Measurements from ENCODE around the gene CNTNAP2. TPM values are rescaled to one million over a fixed set of nuclear protein-coding genes. Genes with fewer than 3 reads are reported as not detected.

The CNTNAP2 gene
- total and polyA plus RNA-seq, 8 donors: 0.09 to 1.1 (median 0.38) TPM

GRCh38 chr7:147081117-147081516, 964.5 kb downstream of the CNTNAP2 start:
- no peak for DNase-seq
- H3K27ac ChIP-seq: no peak overlapping the region
- H3K9me3 ChIP-seq: no peaks in the 10 kb centered on the region
- no peak overlapping the region for H3K4me3 ChIP-seq
- intact Hi-C loops (cut with DNase I): no loop called here
- ATAC-seq: no peak
- TF ChIP-seq, protein P1, sequence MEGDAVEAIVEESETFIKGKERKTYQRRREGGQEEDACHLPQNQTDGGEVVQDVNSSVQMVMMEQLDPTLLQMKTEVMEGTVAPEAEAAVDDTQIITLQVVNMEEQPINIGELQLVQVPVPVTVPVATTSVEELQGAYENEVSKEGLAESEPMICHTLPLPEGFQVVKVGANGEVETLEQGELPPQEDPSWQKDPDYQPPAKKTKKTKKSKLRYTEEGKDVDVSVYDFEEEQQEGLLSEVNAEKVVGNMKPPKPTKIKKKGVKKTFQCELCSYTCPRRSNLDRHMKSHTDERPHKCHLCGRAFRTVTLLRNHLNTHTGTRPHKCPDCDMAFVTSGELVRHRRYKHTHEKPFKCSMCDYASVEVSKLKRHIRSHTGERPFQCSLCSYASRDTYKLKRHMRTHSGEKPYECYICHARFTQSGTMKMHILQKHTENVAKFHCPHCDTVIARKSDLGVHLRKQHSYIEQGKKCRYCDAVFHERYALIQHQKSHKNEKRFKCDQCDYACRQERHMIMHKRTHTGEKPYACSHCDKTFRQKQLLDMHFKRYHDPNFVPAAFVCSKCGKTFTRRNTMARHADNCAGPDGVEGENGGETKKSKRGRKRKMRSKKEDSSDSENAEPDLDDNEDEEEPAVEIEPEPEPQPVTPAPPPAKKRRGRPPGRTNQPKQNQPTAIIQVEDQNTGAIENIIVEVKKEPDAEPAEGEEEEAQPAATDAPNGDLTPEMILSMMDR (IDR thresholded peaks at IDR 0.05): no peak
- H3K36me3 ChIP-seq: no peaks in the 10 kb centered on the region
- no peak for FAIRE-seq
- no peaks in the 10 kb centered on the region for H3K27me3 ChIP-seq
- H3K4me1 ChIP-seq: peaks cover 0 to 2% (median 0%) of the 10 kb centered on the region in 3 donors
- 92 to 96% methylated on average over 7 of the region's 7 CpGs for WGBS, 2 donors

- ATAC-seq (no peak), FAIRE-seq (no peak), DNase-seq (no peak)
- Histone ChIP-seq H3K9me3 (no peaks in the 10 kb centered on the region), H3K4me1 (no peaks in the 10 kb centered on the region), H3K36me3 (no peaks in the 10 kb centered on the region), H3K27ac (no peak overlapping the region), H3K27me3 (no peaks in the 10 kb centered on the region), H3K4me3 (no peak overlapping the region)
- 87 to 94% methylated on average over 4 of the region's 4 CpGs for WGBS, 2 donors
- intact Hi-C loops (cut with DNase I): no loop called here
- TF ChIP-seq, protein P1 (IDR thresholded peaks at IDR 0.05): no peak
These were observed 972.5 kb downstream of the CNTNAP2 start for GRCh38 chr7:147089051-147089461.

GRCh38 chr7:147089608-147090007, 973.0 kb downstream of the CNTNAP2 start:
- FAIRE-seq (no peak), ATAC-seq (no peak), DNase-seq (no peak)
- Histone ChIP-seq H3K27ac (no peak overlapping the region), H3K4me3 (no peak overlapping the region), H3K36me3 (no peaks in the 10 kb centered on the region), H3K9me3 (no peaks in the 10 kb centered on the region), H3K27me3 (no peaks in the 10 kb centered on the region), H3K4me1 (no peaks in the 10 kb centered on the region)
- 81 to 89% methylated on average over 1 of the region's 1 CpG for WGBS, 2 donors
- intact Hi-C loops (cut with DNase I): no loop called here
- TF ChIP-seq, protein P1 (IDR thresholded peaks at IDR 0.05): no peak

DNA sequence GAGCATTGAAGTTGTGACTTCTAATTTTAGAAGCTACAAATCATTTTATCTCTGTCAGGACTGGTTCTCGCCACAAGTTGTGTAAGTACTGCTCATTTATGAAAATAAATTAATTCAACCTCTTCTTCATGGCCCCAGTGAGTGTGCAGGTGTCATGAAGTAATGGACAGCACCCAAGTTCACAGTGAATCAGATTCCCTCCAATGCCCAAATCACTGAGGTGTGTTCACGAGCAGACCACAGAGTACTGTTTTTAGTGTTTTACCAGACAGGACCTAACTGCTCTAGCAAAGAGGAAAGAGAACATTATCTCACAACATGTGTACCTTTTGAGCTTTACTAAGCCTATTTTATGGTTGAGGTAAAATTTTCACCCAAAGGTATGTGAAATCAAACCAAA, 980.0 kb downstream of the CNTNAP2 start:
- Histone ChIP-seq H3K9me3 (no peaks in the 10 kb centered on the region), H3K27me3 (no peaks in the 10 kb centered on the region), H3K27ac (no peak overlapping the region), H3K4me3 (no peak overlapping the region), H3K36me3 (no peaks in the 10 kb centered on the region), H3K4me1 (no peaks in the 10 kb centered on the region)
- 72 to 83% methylated on average over 2 of the region's 2 CpGs for WGBS, 2 donors
- FAIRE-seq (no peak), DNase-seq (no peak), ATAC-seq (no peak)
- intact Hi-C loops (cut with DNase I): no loop called here
- TF ChIP-seq, protein P1 (IDR thresholded peaks at IDR 0.05): no peak

DNA sequence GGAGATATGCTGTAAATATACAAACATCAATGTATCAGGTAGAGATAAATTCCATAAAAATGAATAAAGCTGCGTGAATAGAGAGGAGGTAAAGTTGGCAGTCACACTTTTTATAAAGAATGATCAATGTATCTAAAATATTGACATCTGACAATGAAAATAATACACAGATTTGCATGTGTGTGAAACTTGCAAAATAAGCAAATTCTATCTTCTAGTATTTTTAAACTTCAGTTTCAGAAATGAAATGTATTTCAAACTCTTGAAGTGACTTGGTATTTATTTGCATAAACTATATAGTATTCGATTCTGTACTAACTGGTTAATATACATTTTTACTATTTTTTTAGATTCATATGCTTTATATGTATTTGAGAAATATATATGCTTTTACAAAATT, 986.6 kb downstream of the CNTNAP2 start:
- H3K4me1 ChIP-seq: peaks cover 0 to 6% (median 0%) of the 10 kb centered on the region in 3 donors
- intact Hi-C loops (cut with DNase I): no loop called here
- no peak for ATAC-seq

More for the DNA sequence above, 986.6 kb downstream of the CNTNAP2 start:
- TF ChIP-seq, protein P1 (IDR thresholded peaks at IDR 0.05): no peak
- 40 to 55% methylated on average over 2 of the region's 2 CpGs for WGBS, 2 donors
- Histone ChIP-seq H3K27ac (no peak overlapping the region), H3K9me3 (no peaks in the 10 kb centered on the region), H3K27me3 (no peaks in the 10 kb centered on the region), H3K4me3 (no peak overlapping the region), H3K36me3 (no peaks in the 10 kb centered on the region)
- FAIRE-seq: no peak
- DNase-seq: no peak
